GM12878 (cell line): ENCODE results near the gene PAPLN. TPM values are rescaled to one million over a fixed set of nuclear protein-coding genes. Genes with fewer than 3 reads are reported as not detected.

Experiments
- ATAC-seq: fragments of 200-7000 bp; cut with Tn5 transposase; 3 replicates; pipeline ENCODE4 v1.9.1; 2020; ENCODE audit warnings: mild to moderate bottlenecking, moderate library complexity
- BruUV-seq: library from RNA; stranded (reverse); fragments of 400-500 nt; replicated peaks from 2 replicates; lab custom pipeline; 2021; lab: Mats Ljungman, UMichigan
- CTCF ChIA-PET: fragments of 300-600 bp; sonication (Branson Sonifier 250); formaldehyde crosslinking; extraction: SDS; loops from one replicate; lab custom pipeline; 2021; ENCODE audit warnings: inconsistent platforms; lab: Yijun Ruan, JAX
- POLR2A ChIA-PET: fragments of 350-600 bp; formaldehyde crosslinking; extraction: SDS; loops from one replicate; lab custom pipeline; 2021; ENCODE audit warnings: inconsistent platforms; lab: Charles Lee
- RAD21 ChIA-PET: fragments of 300-600 bp; sonication (Branson Sonifier 250); formaldehyde crosslinking; loops from one replicate; lab custom pipeline; 2023; ENCODE audit warnings: antibody characterized with exemption; ENCODE audit not compliant: unreplicated experiment; lab: Charles Lee
- SMC1A ChIA-PET: fragments of 300-600 bp; sonication (Branson Sonifier 250); formaldehyde crosslinking; loops from one replicate; lab custom pipeline; 2023; ENCODE audit not compliant: unreplicated experiment, uncharacterized antibody; lab: Charles Lee
- DNase-seq: peaks from one replicate; pipeline ENCODE4 v3.0.0-alpha.2; 2011; ENCODE audit warnings: low read depth, low spot score
- FAIRE-seq: peaks from 3 replicates; lab custom pipeline; 2011; peaks lifted over from hg19 to GRCh38; lab: Jason Lieb, UNC
- H2AFZ ChIP-seq: 2 replicates; pipeline ENCODE4 v1.6.0; 2011; ENCODE audit warnings: low read depth, low read length, control low read depth; ENCODE audit not compliant: control insufficient read depth
- H3K27ac ChIP-seq: 2 replicates; pipeline ENCODE4 v1.5.1; 2011; ENCODE audit warnings: control low read depth; ENCODE audit not compliant: control insufficient read depth, insufficient read depth
- H3K27me3 ChIP-seq, 2 experiments: replicated peaks in 1 of 2; 2 replicates each; pipeline versions ENCODE4 v1.6.0 to v1.6.1; 2011; ENCODE audit warnings: low read length in 1 of 2; ENCODE audit not compliant: control insufficient read depth in 2 of 2, insufficient read depth in 2 of 2
- H3K36me3 ChIP-seq, 2 experiments: 2 replicates each; pipeline ENCODE4 v1.5.1; 2011; ENCODE audit warnings: low read length in 1 of 2; ENCODE audit not compliant: control insufficient read depth in 2 of 2, insufficient read depth in 2 of 2
- H3K4me1 ChIP-seq: 2 replicates; pipeline ENCODE4 v1.6.1; 2011; ENCODE audit warnings: mild to moderate bottlenecking, low read length, moderate library complexity, mixed read lengths; ENCODE audit not compliant: control insufficient read depth, insufficient read depth
- H3K4me2 ChIP-seq: 2 replicates; pipeline ENCODE4 v1.6.0; 2011; ENCODE audit warnings: control low read depth; ENCODE audit not compliant: control insufficient read depth, insufficient read depth
- H3K4me3 ChIP-seq: fragments of 200-600 bp; sonication (generic); 2 replicates; pipeline ENCODE4 v1.5.1; 2016
- H3K79me2 ChIP-seq: 2 replicates; pipeline ENCODE4 v1.6.0; 2011; ENCODE audit warnings: low read length; ENCODE audit not compliant: control insufficient read depth, insufficient read depth
- H3K9ac ChIP-seq: 2 replicates; pipeline ENCODE4 v1.8.0; 2011; ENCODE audit warnings: low read length, control low read depth, mixed read lengths; ENCODE audit not compliant: control insufficient read depth, insufficient read depth
- H3K9me3 ChIP-seq: replicated peaks from 3 replicates; pipeline ENCODE4 v1.5.1; 2011; ENCODE audit warnings: mild to moderate bottlenecking, low read length; ENCODE audit not compliant: control insufficient read depth, insufficient read depth
- H4K20me1 ChIP-seq: 2 replicates; pipeline ENCODE4 v1.6.0; 2011; ENCODE audit not compliant: control insufficient read depth, insufficient read depth
- BCL11A ChIP-seq: IDR thresholded peaks from 2 replicates; pipeline ENCODE4 v1.6.1; 2011; ENCODE audit warnings: low read depth, low read length
- CREB1 ChIP-seq: IDR thresholded peaks from 2 replicates; pipeline ENCODE4 v1.6.1; 2012; ENCODE audit warnings: low read depth, mild to moderate bottlenecking, inconsistent platforms
- NFYA ChIP-seq: IDR thresholded peaks from 2 replicates; pipeline ENCODE4 v1.6.1; 2011; ENCODE audit warnings: low read depth, mild to moderate bottlenecking, low read length, improper control_type of control experiment, borderline replicate concordance
- SMAD1 ChIP-seq: fragments of 450-650 bp; IDR thresholded peaks from 2 replicates; pipeline ENCODE4 v1.6.1; 2018; ENCODE audit warnings: mild to moderate bottlenecking, low read depth; ENCODE audit not compliant: partially characterized antibody
- TCF7 ChIP-seq: IDR thresholded peaks from 2 replicates; pipeline ENCODE4 v1.6.1; 2014; ENCODE audit warnings: antibody characterized with exemption, borderline replicate concordance
- WGBS: methylation state at CpG from one replicate; pipeline ENCODE4 v1.1.6; 2016; ENCODE audit warnings: low lambda C conversion rate; ENCODE audit not compliant: insufficient replicate concordance, insufficient coverage; ENCODE audit errors: missing lambda C conversion rate; 5-methylcytosine and 5-hydroxymethylcytosine counted together
- in situ Hi-C: fragments of 300-500 bp; cut with MboI; formaldehyde crosslinking; loops from 9 replicates; pipeline ENCODE4 v1.14.3; 2018; ENCODE audit warnings: mixed read lengths
- intact Hi-C: fragments of 100-400 bp; cut with micrococcal nuclease; formaldehyde crosslinking; loops from one replicate; pipeline ENCODE4 v1.14.2; 2022; ENCODE audit not compliant: unreplicated experiment
- polyA plus RNA-seq, 11 experiments: library from polyadenylated mRNA; depleted of rRNA in 4 of 11; unstranded in 6 of 11; stranded (reverse) in 5 of 11; fragments of >200 nt; fragmentation: Nextera tagmentation in 4 of 11; fragmentation: Illumina TruSeq in 1 of 11; extraction: Ambion mirVana in 4 of 11; extraction: Trizol in 1 of 11; gene quantifications; 1 replicate in 1 of 11; 2 replicates in 10 of 11; pipeline versions ENCODE4 v1.2.1 to v1.2.3, GENCODE V29; 2011 to 2016; ENCODE audit warnings: inconsistent platforms in 2 of 11, missing spikeins in 2 of 11, low read depth in 1 of 11
- total RNA-seq, 4 experiments: library from RNA; depleted of rRNA in 3 of 4; stranded (reverse); fragments of >200 nt in 3 of 4; fragmentation: Illumina TruSeq in 1 of 4; extraction: Trizol in 1 of 4; gene quantifications; 2 replicates each; pipeline versions ENCODE4 v1.2.1 to v1.2.3, GENCODE V29; 2013 to 2021
- TF ChIP-seq, protein P1 (sequence below): fragments of 450-650 bp; IDR thresholded peaks from 2 replicates; pipeline ENCODE4 v1.6.1; 2016; ENCODE audit warnings: mild to moderate bottlenecking
- TF ChIP-seq, protein P2 (sequence below): fragments of 450-650 bp; IDR thresholded peaks from 2 replicates; pipeline ENCODE4 v1.6.1; 2017; ENCODE audit warnings: mild to moderate bottlenecking, moderate library complexity

The PAPLN gene
- total and polyA plus RNA-seq, 10 of the 15 experiments (the other 5 are each of a cell fraction or from before 2014, with no cell fraction given): 1.8 to 19.8 (median 7.4) TPM

DNA sequence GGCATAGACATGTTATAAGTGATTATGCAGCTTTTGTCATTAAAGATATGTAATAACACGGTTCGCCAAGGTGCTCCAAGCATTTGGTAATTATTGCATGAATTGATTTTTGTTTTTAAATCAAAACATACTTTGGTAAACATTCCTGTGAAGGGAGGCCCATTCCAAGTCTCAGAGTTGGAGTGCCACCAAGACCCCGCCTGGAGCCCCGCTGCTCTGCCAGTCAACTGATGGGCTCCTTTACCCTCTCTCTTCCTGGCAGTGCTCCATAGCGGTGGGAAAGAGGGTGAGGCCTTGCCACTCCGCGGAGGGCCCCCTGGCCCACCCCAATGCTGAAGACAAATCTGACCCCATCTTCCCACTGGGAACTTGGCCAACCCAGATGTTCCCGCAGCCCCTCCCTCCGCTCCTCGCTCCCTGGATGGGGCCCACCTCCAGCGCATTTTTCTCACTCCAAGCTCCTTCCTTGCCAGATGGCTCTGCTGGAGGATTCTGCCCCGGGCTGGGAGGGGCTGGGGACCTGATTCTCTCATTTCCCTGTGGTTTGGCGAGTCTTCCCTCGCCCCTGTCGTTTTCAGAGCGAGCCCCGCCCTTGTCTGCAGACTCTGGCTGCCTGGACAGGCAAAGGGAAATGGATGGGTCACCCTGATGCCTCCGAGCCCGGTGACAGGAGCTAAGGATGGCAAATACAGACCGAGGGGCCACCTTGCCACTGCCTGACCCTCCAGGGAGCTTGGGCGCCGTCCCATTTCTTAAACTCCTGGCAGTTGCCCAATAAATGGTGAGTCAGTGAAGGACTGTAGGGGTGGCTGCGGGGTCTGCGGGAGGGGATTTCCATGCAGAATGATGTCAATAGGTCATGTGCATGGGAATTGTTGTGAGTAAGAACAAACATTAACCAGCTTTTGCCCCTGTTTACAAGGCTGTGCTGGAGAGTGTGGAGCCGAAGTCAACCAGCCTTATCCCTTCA lies 9.2 kb upstream of the PAPLN start:
- ATAC-seq (peak; percentile 24), DNase-seq (no peak), FAIRE-seq (no peak)
- no peaks in the 10 kb centered on the region for H3K9me3 ChIP-seq
- no TSS peak for BruUV-seq
- H3K4me1 ChIP-seq: peaks cover 8% of the 10 kb centered on the region
- SMC1A ChIA-PET: no interaction called here
- RAD21 ChIA-PET: no interaction called here
- no peaks in the 10 kb centered on the region for H4K20me1 ChIP-seq
- in situ Hi-C loops: no loop called here
- intact Hi-C loops: no loop called here
- no peak overlapping the region for H3K27ac ChIP-seq
- WGBS: 93% methylated on average over 25 of the region's 25 CpGs
- no peaks in the 10 kb centered on the region for H3K27me3 ChIP-seq
- H3K79me2 ChIP-seq: no peaks in the 10 kb centered on the region
- POLR2A ChIA-PET: no interaction called here
- H3K4me2 ChIP-seq: no peak overlapping the region
- H2AFZ ChIP-seq: no peak overlapping the region
- no peak overlapping the region for H3K9ac ChIP-seq
- TF ChIP-seq, protein P1, sequence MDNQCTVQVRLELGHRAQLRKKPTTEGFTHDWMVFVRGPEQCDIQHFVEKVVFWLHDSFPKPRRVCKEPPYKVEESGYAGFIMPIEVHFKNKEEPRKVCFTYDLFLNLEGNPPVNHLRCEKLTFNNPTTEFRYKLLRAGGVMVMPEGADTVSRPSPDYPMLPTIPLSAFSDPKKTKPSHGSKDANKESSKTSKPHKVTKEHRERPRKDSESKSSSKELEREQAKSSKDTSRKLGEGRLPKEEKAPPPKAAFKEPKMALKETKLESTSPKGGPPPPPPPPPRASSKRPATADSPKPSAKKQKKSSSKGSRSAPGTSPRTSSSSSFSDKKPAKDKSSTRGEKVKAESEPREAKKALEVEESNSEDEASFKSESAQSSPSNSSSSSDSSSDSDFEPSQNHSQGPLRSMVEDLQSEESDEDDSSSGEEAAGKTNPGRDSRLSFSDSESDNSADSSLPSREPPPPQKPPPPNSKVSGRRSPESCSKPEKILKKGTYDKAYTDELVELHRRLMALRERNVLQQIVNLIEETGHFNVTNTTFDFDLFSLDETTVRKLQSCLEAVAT: no peak
- TF ChIP-seq SMAD1 (no peak), NFYA (no peak), BCL11A (no peak), CREB1 (no peak), TCF7 (no peak)
- TF ChIP-seq, protein P2, sequence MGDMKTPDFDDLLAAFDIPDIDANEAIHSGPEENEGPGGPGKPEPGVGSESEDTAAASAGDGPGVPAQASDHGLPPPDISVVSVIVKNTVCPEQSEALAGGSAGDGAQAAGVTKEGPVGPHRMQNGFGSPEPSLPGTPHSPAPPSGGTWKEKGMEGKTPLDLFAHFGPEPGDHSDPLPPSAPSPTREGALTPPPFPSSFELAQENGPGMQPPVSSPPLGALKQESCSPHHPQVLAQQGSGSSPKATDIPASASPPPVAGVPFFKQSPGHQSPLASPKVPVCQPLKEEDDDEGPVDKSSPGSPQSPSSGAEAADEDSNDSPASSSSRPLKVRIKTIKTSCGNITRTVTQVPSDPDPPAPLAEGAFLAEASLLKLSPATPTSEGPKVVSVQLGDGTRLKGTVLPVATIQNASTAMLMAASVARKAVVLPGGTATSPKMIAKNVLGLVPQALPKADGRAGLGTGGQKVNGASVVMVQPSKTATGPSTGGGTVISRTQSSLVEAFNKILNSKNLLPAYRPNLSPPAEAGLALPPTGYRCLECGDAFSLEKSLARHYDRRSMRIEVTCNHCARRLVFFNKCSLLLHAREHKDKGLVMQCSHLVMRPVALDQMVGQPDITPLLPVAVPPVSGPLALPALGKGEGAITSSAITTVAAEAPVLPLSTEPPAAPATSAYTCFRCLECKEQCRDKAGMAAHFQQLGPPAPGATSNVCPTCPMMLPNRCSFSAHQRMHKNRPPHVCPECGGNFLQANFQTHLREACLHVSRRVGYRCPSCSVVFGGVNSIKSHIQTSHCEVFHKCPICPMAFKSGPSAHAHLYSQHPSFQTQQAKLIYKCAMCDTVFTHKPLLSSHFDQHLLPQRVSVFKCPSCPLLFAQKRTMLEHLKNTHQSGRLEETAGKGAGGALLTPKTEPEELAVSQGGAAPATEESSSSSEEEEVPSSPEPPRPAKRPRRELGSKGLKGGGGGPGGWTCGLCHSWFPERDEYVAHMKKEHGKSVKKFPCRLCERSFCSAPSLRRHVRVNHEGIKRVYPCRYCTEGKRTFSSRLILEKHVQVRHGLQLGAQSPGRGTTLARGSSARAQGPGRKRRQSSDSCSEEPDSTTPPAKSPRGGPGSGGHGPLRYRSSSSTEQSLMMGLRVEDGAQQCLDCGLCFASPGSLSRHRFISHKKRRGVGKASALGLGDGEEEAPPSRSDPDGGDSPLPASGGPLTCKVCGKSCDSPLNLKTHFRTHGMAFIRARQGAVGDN: no peak
- no peaks in the 10 kb centered on the region; a peak in 2 of 4 replicates for H3K36me3 ChIP-seq
- H3K4me3 ChIP-seq: no peak overlapping the region
- CTCF ChIA-PET: interaction anchor here (6.6 kb wide), 1 partner anchor 243 kb away, joined by 75 read pairs; no protein-coding TSS in a partner anchor
